Skin of body (tissue), 2 donors: ENCODE data around the gene MARCHF10. TPM values are rescaled to one million over a fixed set of nuclear protein-coding genes. Genes with fewer than 3 reads are reported as not detected.
"Not testable (repeated sequence)": the region's sequence is repeated elsewhere in the genome, so short reads cannot be mapped to it uniquely, and the experiment has no call there.

Experiments used
- DNase-seq: peaks from one replicate; lab custom pipeline; 2025; lab: John Stamatoyannopoulos, UW
- total RNA-seq: library from RNA; depleted of rRNA; stranded (reverse); fragments of >200 nt; gene quantifications from one replicate; pipeline ENCODE4 v1.2.3, GENCODE V29; 2014

MARCHF10 gene
- total RNA-seq, 1 donor from 2014 or later: not detected

DNA sequence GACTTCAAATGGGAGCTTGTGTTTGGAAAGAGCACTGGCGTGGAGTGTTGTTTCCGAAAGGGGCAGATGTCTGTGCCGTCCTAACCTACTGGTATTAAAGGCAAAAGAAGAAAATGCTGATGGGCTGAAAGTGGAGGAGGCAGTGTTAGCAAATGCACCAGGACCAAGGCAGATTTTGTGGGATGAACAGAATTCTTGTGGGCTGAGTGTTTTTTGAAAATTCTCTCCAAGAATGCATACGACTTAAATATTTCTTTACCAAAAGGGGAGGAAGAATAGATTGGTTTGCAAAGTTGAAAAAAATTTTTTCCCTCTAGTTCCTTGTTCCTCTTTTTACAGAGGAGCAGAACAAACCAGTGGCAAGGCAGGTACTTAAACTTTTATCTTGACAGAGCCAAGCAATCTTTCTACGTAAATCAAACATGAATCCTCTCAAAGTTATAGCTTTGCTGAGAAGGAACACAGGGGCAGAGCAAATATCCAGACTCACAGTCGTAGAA lies 16.8 kb downstream of the MARCHF10 start:
- DNase-seq: no peak

DNA sequence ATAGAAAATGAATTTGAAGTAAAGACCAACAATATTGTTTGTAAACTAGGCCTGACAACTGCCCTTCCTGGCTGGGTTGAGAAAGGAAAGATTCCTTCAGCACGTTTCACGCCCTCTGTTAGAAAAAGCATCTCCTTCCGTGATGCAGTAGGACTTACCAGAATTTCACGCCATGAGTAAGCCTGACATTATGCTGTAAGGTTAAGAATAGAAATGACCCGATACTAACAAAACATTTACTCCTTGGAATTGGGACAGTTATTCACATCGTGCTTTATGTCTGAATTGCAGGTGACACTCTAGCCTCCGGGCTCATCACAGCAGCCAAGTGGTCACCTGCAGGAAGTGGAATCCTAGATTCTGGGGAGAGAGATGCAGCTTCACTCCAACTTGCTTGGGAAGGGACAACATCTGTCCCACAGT lies 17.5 kb downstream of the MARCHF10 start:
- DNase-seq: no peak

DNA sequence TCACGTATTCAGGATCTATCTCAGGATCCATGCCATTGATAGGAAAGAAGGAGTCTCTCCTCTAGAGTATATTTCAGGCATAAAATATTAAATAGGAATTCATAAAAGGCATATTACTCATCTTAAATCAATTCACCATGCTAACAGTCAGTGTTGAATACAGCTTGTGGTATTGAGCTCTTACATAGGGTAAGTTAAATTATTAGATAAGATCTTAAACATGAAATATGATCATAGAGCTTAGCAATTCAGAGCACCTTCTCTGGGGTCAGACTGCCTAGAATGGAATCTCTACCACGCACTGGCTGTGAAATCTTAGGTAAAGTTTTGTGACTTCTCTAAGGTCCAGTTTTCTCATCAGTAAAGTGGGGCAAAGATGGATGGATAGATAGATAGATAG lies 20.7 kb downstream of the MARCHF10 start:
- DNase-seq: no peak

GRCh38 chr17:62786646-62787045 lies 21.5 kb downstream of the MARCHF10 start:
- DNase-seq: no peak

DNA sequence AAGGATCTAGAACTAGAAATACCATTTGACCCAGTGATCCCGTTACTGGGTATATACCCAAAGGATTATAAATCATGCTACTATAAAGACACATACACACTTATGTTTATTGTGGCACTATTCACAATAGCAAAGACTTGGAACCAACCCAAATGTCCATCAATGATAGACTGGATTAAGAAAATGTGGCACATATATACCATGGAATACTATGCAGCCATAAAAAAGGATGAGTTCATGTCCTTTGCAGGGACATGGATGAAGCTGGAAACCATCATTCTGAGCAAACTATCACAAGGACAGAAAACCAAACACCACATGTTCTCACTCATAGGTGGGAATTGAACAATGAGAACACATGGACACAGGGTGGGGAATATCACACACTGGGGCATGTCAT lies 22.1 kb downstream of the MARCHF10 start:
- not testable (repeated sequence) for DNase-seq

- DNase-seq: no peak
Measured at GRCh38 chr17:62782730-62783270, 25.3 kb downstream of the MARCHF10 start.

GRCh38 chr17:62781831-62782251 lies 26.3 kb downstream of the MARCHF10 start:
- DNase-seq: no peak

GRCh38 chr17:62781356-62781755 lies 26.8 kb downstream of the MARCHF10 start:
- no peak for DNase-seq

- DNase-seq: no peak
Measured at GRCh38 chr17:62780951-62781350, 27.2 kb downstream of the MARCHF10 start.

- DNase-seq: no peak
Measured at GRCh38 chr17:62780269-62780668, 27.8 kb downstream of the MARCHF10 start.

DNA sequence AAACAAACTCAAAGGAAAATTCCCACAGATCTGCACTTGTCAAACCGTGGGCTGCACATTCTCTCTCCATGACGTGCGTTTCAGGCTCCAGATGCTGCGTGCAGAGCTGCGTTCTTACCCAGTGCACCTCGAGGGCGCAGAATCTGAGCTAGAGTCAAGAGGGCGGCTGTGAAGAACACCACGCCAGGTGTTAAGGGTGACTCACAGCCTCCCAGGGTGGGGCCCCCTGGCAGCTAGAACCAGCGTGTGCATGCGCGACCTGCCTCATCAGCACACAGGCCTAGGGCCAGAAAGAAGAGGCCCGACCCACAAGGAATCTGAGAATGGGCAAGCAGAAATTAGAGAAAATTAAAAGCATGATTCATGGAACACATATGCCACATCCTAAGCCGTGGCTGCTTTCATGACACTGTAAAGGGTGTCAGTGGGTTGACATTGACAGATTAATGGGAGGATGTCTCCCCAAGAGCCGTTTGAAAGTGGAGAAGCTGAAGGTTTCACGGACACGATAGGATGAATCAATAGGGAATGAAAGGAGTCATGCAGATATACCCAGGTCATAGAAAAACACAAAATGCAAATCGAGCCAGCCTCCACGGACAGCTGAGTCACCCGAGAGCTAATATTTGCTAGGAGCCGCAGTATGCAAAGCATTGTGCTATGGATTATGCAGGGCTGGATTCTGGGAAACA lies 29.0 kb downstream of the MARCHF10 start:
- DNase-seq: peak; percentile 65

- no peak for DNase-seq
Measured at GRCh38 chr17:62775876-62776275, 32.2 kb downstream of the MARCHF10 start.

- DNase-seq: no peak
Measured at GRCh38 chr17:62774338-62774737, 33.8 kb downstream of the MARCHF10 start.

DNA sequence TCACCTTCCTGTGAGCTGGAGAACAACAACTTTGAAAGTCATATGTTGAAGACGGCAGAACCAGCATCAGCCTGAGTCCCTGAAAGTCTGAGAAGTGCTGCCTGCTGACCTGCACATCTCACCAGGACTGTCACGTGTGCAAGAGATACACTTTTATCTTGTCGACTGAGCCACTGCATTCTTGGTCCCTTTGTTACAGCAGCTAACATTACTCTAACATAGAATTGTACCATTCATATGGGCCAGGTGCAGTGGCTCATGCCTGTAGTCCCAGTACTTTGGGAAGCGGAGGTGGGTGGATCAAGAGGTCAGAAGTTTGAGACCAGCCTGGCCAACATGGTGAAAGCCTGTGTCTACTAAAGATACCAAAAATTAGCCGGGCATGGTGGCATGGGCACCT lies 40.1 kb downstream of the MARCHF10 start:
- DNase-seq: no peak

- no peak for DNase-seq
Measured at GRCh38 chr17:62765351-62765750, 42.8 kb downstream of the MARCHF10 start.

GRCh38 chr17:62763891-62764600 lies 44.1 kb downstream of the MARCHF10 start:
- no peak for DNase-seq

DNA sequence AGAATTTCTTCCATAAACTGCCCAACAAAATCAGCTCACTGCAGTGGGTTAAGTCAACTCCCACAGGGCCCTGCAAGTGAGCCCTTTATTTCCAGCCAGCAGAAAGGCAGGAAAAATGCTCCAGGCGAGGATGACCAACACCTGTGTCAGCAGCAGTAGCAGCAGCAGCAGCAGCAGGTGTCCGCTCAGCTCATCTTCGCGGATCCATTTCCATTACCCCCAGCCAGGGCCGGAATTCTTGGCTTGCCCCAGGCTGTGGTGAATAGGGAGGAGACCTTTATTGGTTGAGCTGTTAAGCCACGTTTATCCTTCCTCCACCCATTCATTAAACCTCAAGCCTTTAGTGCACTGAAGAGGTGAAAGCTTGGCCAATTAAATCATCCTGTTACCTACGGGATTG lies 46.2 kb downstream of the MARCHF10 start:
- DNase-seq: no peak

- no peak for DNase-seq
Measured at GRCh38 chr17:62760945-62761267, 47.2 kb downstream of the MARCHF10 start.

- DNase-seq: no peak
Measured at GRCh38 chr17:62760059-62760944, 47.8 kb downstream of the MARCHF10 start.

GRCh38 chr17:62757500-62757951 lies 50.6 kb downstream of the MARCHF10 start:
- no peak for DNase-seq

- no peak for DNase-seq
Measured at GRCh38 chr17:62756198-62756597, 51.9 kb downstream of the MARCHF10 start.
